ENCODE measurements around the gene TPRA1. TPM values are rescaled to one million over a fixed set of nuclear protein-coding genes. Genes with fewer than 3 reads are reported as not detected.
"Not testable (repeated sequence)": the region's sequence is repeated elsewhere in the genome, so short reads cannot be mapped to it uniquely, and the experiment has no call there.

Gene TPRA1
- total RNA-seq, 1 donor = 30.4 TPM

DNA sequence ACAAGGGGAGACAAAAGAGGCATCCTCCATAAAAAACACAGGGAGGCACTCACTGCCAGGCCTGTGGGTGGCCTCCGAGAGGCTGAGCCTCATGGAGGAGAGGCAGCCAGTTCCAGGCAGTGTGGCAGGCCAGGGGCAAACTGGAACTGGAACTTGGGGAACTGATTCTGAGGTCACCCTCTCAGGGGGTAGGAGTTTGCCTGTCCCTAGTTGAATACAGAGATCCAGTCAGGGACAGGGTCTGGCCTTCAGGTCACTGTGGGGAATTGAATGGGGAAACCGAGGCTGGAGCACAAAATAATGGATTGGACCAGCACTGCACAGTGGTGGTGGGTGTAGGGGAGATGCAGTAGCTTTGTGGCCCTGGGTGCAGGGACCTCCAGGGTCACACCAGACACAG lies 58.7 kb downstream of the TPRA1 start:
- TF ChIP-seq, protein P1, sequence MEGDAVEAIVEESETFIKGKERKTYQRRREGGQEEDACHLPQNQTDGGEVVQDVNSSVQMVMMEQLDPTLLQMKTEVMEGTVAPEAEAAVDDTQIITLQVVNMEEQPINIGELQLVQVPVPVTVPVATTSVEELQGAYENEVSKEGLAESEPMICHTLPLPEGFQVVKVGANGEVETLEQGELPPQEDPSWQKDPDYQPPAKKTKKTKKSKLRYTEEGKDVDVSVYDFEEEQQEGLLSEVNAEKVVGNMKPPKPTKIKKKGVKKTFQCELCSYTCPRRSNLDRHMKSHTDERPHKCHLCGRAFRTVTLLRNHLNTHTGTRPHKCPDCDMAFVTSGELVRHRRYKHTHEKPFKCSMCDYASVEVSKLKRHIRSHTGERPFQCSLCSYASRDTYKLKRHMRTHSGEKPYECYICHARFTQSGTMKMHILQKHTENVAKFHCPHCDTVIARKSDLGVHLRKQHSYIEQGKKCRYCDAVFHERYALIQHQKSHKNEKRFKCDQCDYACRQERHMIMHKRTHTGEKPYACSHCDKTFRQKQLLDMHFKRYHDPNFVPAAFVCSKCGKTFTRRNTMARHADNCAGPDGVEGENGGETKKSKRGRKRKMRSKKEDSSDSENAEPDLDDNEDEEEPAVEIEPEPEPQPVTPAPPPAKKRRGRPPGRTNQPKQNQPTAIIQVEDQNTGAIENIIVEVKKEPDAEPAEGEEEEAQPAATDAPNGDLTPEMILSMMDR (IDR thresholded peaks at IDR 0.05; ENCODE audit: extremely low read depth, low read depth, low read length) = no peak
- Histone ChIP-seq H3K4me1 (ENCODE audit: insufficient read depth, low read length) (no peaks in the 10 kb centered on the region), H3K27ac (ENCODE audit: low read depth, low read length) (no peak overlapping the region), H2AFZ (ENCODE audit: low read length) (no peak overlapping the region), H3K79me2 (ENCODE audit: insufficient read depth, low read length) (no peaks in the 10 kb centered on the region), H3K9me3 (ENCODE audit: low read depth, low read length) (no peaks in the 10 kb centered on the region), H3K27me3 (ENCODE audit: insufficient read depth, low read length) (no peaks in the 10 kb centered on the region), H4K20me1 (ENCODE audit: insufficient read depth, low read length) (no peaks in the 10 kb centered on the region), H3K4me3 (ENCODE audit: insufficient read depth, low read length) (no peak overlapping the region), H3K36me3 (ENCODE audit: insufficient read depth, low read length) (no peaks in the 10 kb centered on the region), H3K4me2 (ENCODE audit: insufficient read depth, low read length) (no peak overlapping the region)
- DNase-seq (ENCODE audit: insufficient read length, low spot score, missing footprints) = no peak

DNA sequence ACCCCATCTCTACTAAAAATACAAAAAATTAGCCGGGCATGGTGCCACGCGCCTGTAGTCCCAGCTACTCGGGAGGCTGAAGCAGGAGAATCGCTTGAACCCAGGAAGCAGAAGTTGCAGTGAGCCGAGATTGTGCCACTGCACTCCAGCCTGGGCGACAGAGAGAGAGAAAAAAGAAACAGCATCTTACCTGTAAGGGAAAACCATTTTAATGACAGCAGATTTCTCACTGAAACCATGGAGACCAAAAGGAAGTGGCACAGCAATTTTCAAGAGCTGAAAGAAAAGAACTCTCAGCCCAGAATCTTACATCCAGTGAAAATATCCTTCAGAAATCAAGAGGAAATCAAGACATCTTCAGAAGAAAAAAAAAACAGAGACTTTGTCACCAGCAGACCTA lies 59.7 kb downstream of the TPRA1 start:
- not testable (repeated sequence) for H3K27me3 ChIP-seq (ENCODE audit: insufficient read depth, low read length); H3K36me3 ChIP-seq (ENCODE audit: insufficient read depth, low read length); H3K4me2 ChIP-seq (ENCODE audit: insufficient read depth, low read length); H4K20me1 ChIP-seq (ENCODE audit: insufficient read depth, low read length); H2AFZ ChIP-seq (ENCODE audit: low read length); H3K4me1 ChIP-seq (ENCODE audit: insufficient read depth, low read length); DNase-seq (ENCODE audit: insufficient read length, low spot score, missing footprints); H3K9me3 ChIP-seq (ENCODE audit: low read depth, low read length); H3K79me2 ChIP-seq (ENCODE audit: insufficient read depth, low read length); H3K27ac ChIP-seq (ENCODE audit: low read depth, low read length); H3K4me3 ChIP-seq (ENCODE audit: insufficient read depth, low read length)

DNA sequence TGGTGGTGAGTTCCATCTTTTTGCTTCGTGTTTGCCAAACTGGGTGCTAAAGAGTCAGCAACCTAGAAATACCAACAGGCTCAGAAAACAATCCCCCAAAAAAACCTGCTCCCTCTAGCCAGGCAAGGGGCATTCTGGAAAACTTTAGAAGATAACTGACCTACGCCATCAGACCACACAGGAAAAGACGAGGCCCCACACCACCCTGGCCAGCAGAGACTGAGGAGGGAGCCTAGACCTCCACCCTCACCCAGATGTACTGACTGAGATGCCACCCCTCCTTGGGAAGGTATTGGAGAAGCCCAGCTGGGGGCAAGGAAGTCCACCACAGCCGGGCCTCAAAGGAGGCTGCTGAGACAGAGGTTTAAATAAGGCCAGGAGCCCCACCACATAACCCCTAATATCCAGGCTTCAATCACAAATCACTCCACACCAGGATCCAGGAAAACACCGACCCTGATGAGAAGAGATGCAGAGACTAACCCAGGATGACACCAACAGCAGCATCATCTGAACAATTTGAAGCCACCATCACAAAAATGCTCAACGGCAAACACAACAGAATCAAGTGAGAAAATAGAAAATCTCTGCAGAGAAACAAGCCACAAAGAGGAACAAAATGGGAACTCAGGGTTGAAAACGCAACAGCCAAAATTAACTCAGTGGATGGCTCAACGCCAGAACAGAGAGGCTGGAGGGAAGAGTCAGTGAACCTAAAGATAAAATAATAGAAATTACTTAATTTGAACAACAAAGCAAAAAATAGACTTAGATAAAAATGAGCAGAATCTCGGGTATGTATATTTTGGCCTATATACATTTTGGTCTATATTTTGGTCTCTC lies 61.0 kb downstream of the TPRA1 start:
- Histone ChIP-seq H3K27ac (ENCODE audit: low read depth, low read length) (no peak overlapping the region), H3K4me1 (ENCODE audit: insufficient read depth, low read length) (no peaks in the 10 kb centered on the region), H3K36me3 (ENCODE audit: insufficient read depth, low read length) (no peaks in the 10 kb centered on the region), H3K9me3 (ENCODE audit: low read depth, low read length) (no peaks in the 10 kb centered on the region), H3K4me3 (ENCODE audit: insufficient read depth, low read length) (no peak overlapping the region), H3K27me3 (ENCODE audit: insufficient read depth, low read length) (no peaks in the 10 kb centered on the region), H2AFZ (ENCODE audit: low read length) (no peak overlapping the region), H3K4me2 (ENCODE audit: insufficient read depth, low read length) (no peak overlapping the region), H3K79me2 (ENCODE audit: insufficient read depth, low read length) (no peaks in the 10 kb centered on the region), H4K20me1 (ENCODE audit: insufficient read depth, low read length) (no peaks in the 10 kb centered on the region)
- DNase-seq (ENCODE audit: insufficient read length, low spot score, missing footprints) = peak; percentile 18
- TF ChIP-seq, protein P1 (IDR thresholded peaks at IDR 0.05; ENCODE audit: extremely low read depth, low read depth, low read length) = no peak

DNA sequence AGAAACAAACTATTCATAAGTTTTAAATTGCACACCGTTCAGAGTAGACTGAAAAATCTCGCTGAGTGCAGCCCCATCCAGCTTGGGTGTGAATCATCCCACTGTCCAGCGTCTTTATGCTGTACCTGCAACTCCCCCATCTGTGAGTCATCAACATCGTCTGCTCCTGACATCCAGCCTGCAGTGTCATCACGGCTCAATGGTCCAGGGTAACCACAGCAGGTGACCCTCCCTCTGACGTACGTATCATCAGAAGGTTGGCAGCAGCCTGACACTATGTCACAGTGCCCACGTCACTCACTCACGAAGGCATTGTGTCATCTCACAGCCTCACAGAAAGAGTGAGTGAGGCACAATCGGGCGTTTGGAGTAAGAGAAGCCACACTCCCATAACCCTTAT lies 65.2 kb downstream of the TPRA1 start:
- H3K79me2 ChIP-seq (ENCODE audit: insufficient read depth, low read length) = no peaks in the 10 kb centered on the region
- H3K27me3 ChIP-seq (ENCODE audit: insufficient read depth, low read length) = peaks cover 13% of the 10 kb centered on the region
- H3K4me3 ChIP-seq (ENCODE audit: insufficient read depth, low read length) = no peak overlapping the region
- H4K20me1 ChIP-seq (ENCODE audit: insufficient read depth, low read length) = no peaks in the 10 kb centered on the region
- TF ChIP-seq, protein P1 (IDR thresholded peaks at IDR 0.05; ENCODE audit: extremely low read depth, low read depth, low read length) = no peak
- DNase-seq (ENCODE audit: insufficient read length, low spot score, missing footprints) = peak; percentile 75
- H2AFZ ChIP-seq (ENCODE audit: low read length) = no peak overlapping the region
- no peaks in the 10 kb centered on the region for H3K4me1 ChIP-seq (ENCODE audit: insufficient read depth, low read length)
- H3K4me2 ChIP-seq (ENCODE audit: insufficient read depth, low read length) = no peak overlapping the region
- H3K36me3 ChIP-seq (ENCODE audit: insufficient read depth, low read length) = no peaks in the 10 kb centered on the region
- no peak overlapping the region for H3K27ac ChIP-seq (ENCODE audit: low read depth, low read length)
- peaks cover 2% of the 10 kb centered on the region for H3K9me3 ChIP-seq (ENCODE audit: low read depth, low read length)
